ENCODE results near the gene SAA4. TPM values are rescaled to one million over a fixed set of nuclear protein-coding genes. Genes with fewer than 3 reads are reported as not detected.
"Not testable (repeated sequence)": the region's sequence is repeated elsewhere in the genome, so short reads cannot be mapped to it uniquely, and the experiment has no call there.

Gene SAA4
- total and polyA plus RNA-seq, 4 experiments from 2014 or later = not detected

GRCh38 chr11:18261721-18262120 lies 25.1 kb upstream of the SAA4 start:
- Mint-ChIP-seq H3K4me3 (no peak overlapping the region), H3K4me1 (no peaks in the 10 kb centered on the region), H3K27me3 (peaks cover 0 to 1% of the 10 kb centered on the region in 2 donors), H3K36me3 (no peaks in the 10 kb centered on the region), H3K27ac (no peak overlapping the region), H3K9me3 (peaks cover 0 to 2% (median 0%) of the 10 kb centered on the region in 8 donors)
- ChIA-PET POLR2A (ENCODE audit: partially characterized antibody) (no interaction called here), CTCF (ENCODE audit: partially characterized antibody) (no interaction called here)
- Histone ChIP-seq H3K9me3 (ENCODE audit: control insufficient read depth in 1 of 2, low read length in 2 of 2) (no peaks in the 10 kb centered on the region), H3K27ac (ENCODE audit: low read depth, low read length) (no peak overlapping the region), H3K36me3 (ENCODE audit: insufficient read depth, low read length) (no peaks in the 10 kb centered on the region), H3K4me3 (ENCODE audit: low read length in 2 of 2) (no peak overlapping the region), H3K4me1 (ENCODE audit: insufficient read depth, low read length) (no peaks in the 10 kb centered on the region), H3K27me3 (ENCODE audit: insufficient read depth, low read length) (peaks cover 3% of the 10 kb centered on the region)
- DNase-seq = no peak
- intact Hi-C loops (cut with micrococcal nuclease) = no loop called here

GRCh38 chr11:18259259-18259658 lies 22.7 kb upstream of the SAA4 start:
- H3K36me3 ChIP-seq (ENCODE audit: insufficient read depth, low read length) = no peaks in the 10 kb centered on the region
- intact Hi-C loops (cut with micrococcal nuclease) = no loop called here
- H3K27ac ChIP-seq (ENCODE audit: low read depth, low read length) = no peak overlapping the region
- H3K27ac Mint-ChIP-seq = no peak overlapping the region
- H3K9me3 Mint-ChIP-seq = peaks cover 0 to 2% (median 0%) of the 10 kb centered on the region in 8 donors
- H3K4me1 ChIP-seq (ENCODE audit: insufficient read depth, low read length) = no peaks in the 10 kb centered on the region
- no peak overlapping the region for H3K4me3 Mint-ChIP-seq
- no peaks in the 10 kb centered on the region for H3K36me3 Mint-ChIP-seq
- H3K4me3 ChIP-seq (ENCODE audit: low read length in 2 of 2) = no peak overlapping the region
- H3K4me1 Mint-ChIP-seq = no peaks in the 10 kb centered on the region
- peaks cover 3% of the 10 kb centered on the region for H3K27me3 ChIP-seq (ENCODE audit: insufficient read depth, low read length)
- CTCF ChIA-PET (ENCODE audit: partially characterized antibody) = no interaction called here
- H3K9me3 ChIP-seq (ENCODE audit: control insufficient read depth in 1 of 2, low read length in 2 of 2) = no peaks in the 10 kb centered on the region
- peaks cover 1 to 2% of the 10 kb centered on the region in 2 donors for H3K27me3 Mint-ChIP-seq
- POLR2A ChIA-PET (ENCODE audit: partially characterized antibody) = no interaction called here
- no peak for DNase-seq

- Histone ChIP-seq H3K4me1 (ENCODE audit: insufficient read depth, low read length) (no peaks in the 10 kb centered on the region), H3K9me3 (ENCODE audit: control insufficient read depth in 1 of 2, low read length in 2 of 2) (no peaks in the 10 kb centered on the region), H3K27ac (ENCODE audit: low read depth, low read length) (no peak overlapping the region), H3K27me3 (ENCODE audit: insufficient read depth, low read length) (peaks cover 3% of the 10 kb centered on the region), H3K4me3 (ENCODE audit: low read length in 2 of 2) (no peak overlapping the region), H3K36me3 (ENCODE audit: insufficient read depth, low read length) (no peaks in the 10 kb centered on the region)
- intact Hi-C loops (cut with micrococcal nuclease) = no loop called here
- CTCF ChIA-PET (ENCODE audit: partially characterized antibody) = interaction anchor here (1.5 kb wide), 1 partner anchor 10 kb away, joined by 4 read pairs; no protein-coding TSS in a partner anchor
- H3K9me3 Mint-ChIP-seq = no peaks in the 10 kb centered on the region
- peaks cover 1 to 2% of the 10 kb centered on the region in 2 donors for H3K27me3 Mint-ChIP-seq
- no peaks in the 10 kb centered on the region for H3K4me1 Mint-ChIP-seq
- no peak for DNase-seq
- H3K27ac Mint-ChIP-seq = no peak overlapping the region
- H3K36me3 Mint-ChIP-seq = no peaks in the 10 kb centered on the region
- POLR2A ChIA-PET (ENCODE audit: partially characterized antibody) = no interaction called here
- no peak overlapping the region for H3K4me3 Mint-ChIP-seq
These were observed 18.3 kb upstream of the SAA4 start for GRCh38 chr11:18254781-18255361.

GRCh38 chr11:18253778-18254338 lies 17.3 kb upstream of the SAA4 start:
- Mint-ChIP-seq H3K27me3 (peaks cover 1 to 2% of the 10 kb centered on the region in 2 donors), H3K27ac (no peak overlapping the region), H3K4me3 (no peak overlapping the region), H3K4me1 (no peaks in the 10 kb centered on the region), H3K9me3 (no peaks in the 10 kb centered on the region), H3K36me3 (no peaks in the 10 kb centered on the region)
- Histone ChIP-seq H3K36me3 (ENCODE audit: insufficient read depth, low read length) (no peaks in the 10 kb centered on the region), H3K4me1 (ENCODE audit: insufficient read depth, low read length) (no peaks in the 10 kb centered on the region), H3K27ac (ENCODE audit: low read depth, low read length) (no peak overlapping the region), H3K9me3 (ENCODE audit: control insufficient read depth in 1 of 2, low read length in 2 of 2) (no peaks in the 10 kb centered on the region), H3K27me3 (ENCODE audit: insufficient read depth, low read length) (no peaks in the 10 kb centered on the region), H3K4me3 (ENCODE audit: low read length in 2 of 2) (no peak overlapping the region)
- CTCF ChIA-PET (ENCODE audit: partially characterized antibody) = no interaction called here
- no peak for DNase-seq
- POLR2A ChIA-PET (ENCODE audit: partially characterized antibody) = no interaction called here
- intact Hi-C loops (cut with micrococcal nuclease) = no loop called here

- no peaks in the 10 kb centered on the region for H3K4me1 ChIP-seq (ENCODE audit: insufficient read depth, low read length)
- ChIA-PET CTCF (ENCODE audit: partially characterized antibody) (interaction anchor here (1.4 kb wide), 1 partner anchor 9 kb away, joined by 4 read pairs; no protein-coding TSS in a partner anchor), POLR2A (ENCODE audit: partially characterized antibody) (no interaction called here)
- no peak overlapping the region for H3K4me3 ChIP-seq (ENCODE audit: low read length in 2 of 2)
- Mint-ChIP-seq H3K36me3 (no peaks in the 10 kb centered on the region), H3K9me3 (peaks cover 0 to 2% (median 0%) of the 10 kb centered on the region in 8 donors), H3K4me1 (no peaks in the 10 kb centered on the region), H3K27me3 (peaks cover 1 to 2% of the 10 kb centered on the region in 2 donors), H3K27ac (no peak overlapping the region), H3K4me3 (no peak overlapping the region)
- no peaks in the 10 kb centered on the region for H3K27me3 ChIP-seq (ENCODE audit: insufficient read depth, low read length)
- H3K9me3 ChIP-seq (ENCODE audit: control insufficient read depth in 1 of 2, low read length in 2 of 2) = no peaks in the 10 kb centered on the region
- intact Hi-C loops (cut with micrococcal nuclease) = no loop called here
- no peak overlapping the region for H3K27ac ChIP-seq (ENCODE audit: low read depth, low read length)
- H3K36me3 ChIP-seq (ENCODE audit: insufficient read depth, low read length) = no peaks in the 10 kb centered on the region
- no peak for DNase-seq
These were observed 16.6 kb upstream of the SAA4 start for GRCh38 chr11:18253233-18253632.

GRCh38 chr11:18248561-18248960 lies 12.0 kb upstream of the SAA4 start, which contains the start of gene SAA2:
TSS of gene SAA2 (minus strand) at chr11:18248668. CDS start at chr11:18248011, 657 bp downstream.
- H3K27me3 ChIP-seq (ENCODE audit: insufficient read depth, low read length) = no peaks in the 10 kb centered on the region
- no peak within 1 kb of the TSS for H3K27ac ChIP-seq (ENCODE audit: low read depth, low read length)
- POLR2A ChIA-PET (ENCODE audit: partially characterized antibody) = no interaction called here
- Mint-ChIP-seq H3K9me3 (peaks cover 0 to 3% (median 0%) of the 10 kb centered on the region in 8 donors), H3K4me3 (no peak within 1 kb of the TSS), H3K4me1 (peaks cover 10 to 27% (median 18%) of the 10 kb centered on the region in 4 donors), H3K27me3 (no peaks in the 10 kb centered on the region), H3K27ac (peak within 1 kb of the TSS in 1 of 7 donors; percentile 24), H3K36me3 (no peaks in the 10 kb centered on the region)
- no peak for DNase-seq
- CTCF ChIA-PET (ENCODE audit: partially characterized antibody) = no interaction called here
- H3K4me1 ChIP-seq (ENCODE audit: insufficient read depth, low read length) = peaks cover 8% of the 10 kb centered on the region
- intact Hi-C loops (cut with micrococcal nuclease) = loop anchor here (10.0 kb wide), 2 partner anchors 406 to 516 kb away; no protein-coding TSS in a partner anchor
- H3K36me3 ChIP-seq (ENCODE audit: insufficient read depth, low read length) = no peaks in the 10 kb centered on the region
- H3K9me3 ChIP-seq (ENCODE audit: control insufficient read depth in 1 of 2, low read length in 2 of 2) = no peaks in the 10 kb centered on the region
- H3K4me3 ChIP-seq (ENCODE audit: low read length in 2 of 2) = no peak within 1 kb of the TSS

GRCh38 chr11:18247191-18247581 lies 10.6 kb upstream of the SAA4 start:
- peaks cover 10 to 27% (median 18%) of the 10 kb centered on the region in 4 donors for H3K4me1 Mint-ChIP-seq
- H3K9me3 ChIP-seq (ENCODE audit: control insufficient read depth in 1 of 2, low read length in 2 of 2); CTCF ChIA-PET (ENCODE audit: partially characterized antibody); H3K4me1 ChIP-seq (ENCODE audit: insufficient read depth, low read length); H3K36me3 ChIP-seq (ENCODE audit: insufficient read depth, low read length); H3K36me3 Mint-ChIP-seq; DNase-seq; H3K27me3 Mint-ChIP-seq; H3K9me3 Mint-ChIP-seq; H3K27me3 ChIP-seq (ENCODE audit: insufficient read depth, low read length); H3K4me3 ChIP-seq (ENCODE audit: low read length in 2 of 2): not testable (repeated sequence)
- POLR2A ChIA-PET (ENCODE audit: partially characterized antibody) = interaction anchor here (0.6 to 1.1 kb wide), 2 partner anchors 147 to 1179 kb away, joined by 3 read pairs; partner anchors contain the start of gene LDHA
- intact Hi-C loops (cut with micrococcal nuclease) = loop anchor here (10.0 kb wide), 2 partner anchors 408 to 518 kb away; no protein-coding TSS in a partner anchor
- H3K27ac ChIP-seq (ENCODE audit: low read depth, low read length) = peak overlapping the region; percentile 43
- H3K27ac Mint-ChIP-seq = peak overlapping the region; percentile 78 to 95 (median 92)
- peak overlapping the region in 7 of 8 donors; percentile 72 to 90 (median 86) for H3K4me3 Mint-ChIP-seq
